ENCODE data around the gene PPFIA1.

PPFIA1 gene

DNA sequence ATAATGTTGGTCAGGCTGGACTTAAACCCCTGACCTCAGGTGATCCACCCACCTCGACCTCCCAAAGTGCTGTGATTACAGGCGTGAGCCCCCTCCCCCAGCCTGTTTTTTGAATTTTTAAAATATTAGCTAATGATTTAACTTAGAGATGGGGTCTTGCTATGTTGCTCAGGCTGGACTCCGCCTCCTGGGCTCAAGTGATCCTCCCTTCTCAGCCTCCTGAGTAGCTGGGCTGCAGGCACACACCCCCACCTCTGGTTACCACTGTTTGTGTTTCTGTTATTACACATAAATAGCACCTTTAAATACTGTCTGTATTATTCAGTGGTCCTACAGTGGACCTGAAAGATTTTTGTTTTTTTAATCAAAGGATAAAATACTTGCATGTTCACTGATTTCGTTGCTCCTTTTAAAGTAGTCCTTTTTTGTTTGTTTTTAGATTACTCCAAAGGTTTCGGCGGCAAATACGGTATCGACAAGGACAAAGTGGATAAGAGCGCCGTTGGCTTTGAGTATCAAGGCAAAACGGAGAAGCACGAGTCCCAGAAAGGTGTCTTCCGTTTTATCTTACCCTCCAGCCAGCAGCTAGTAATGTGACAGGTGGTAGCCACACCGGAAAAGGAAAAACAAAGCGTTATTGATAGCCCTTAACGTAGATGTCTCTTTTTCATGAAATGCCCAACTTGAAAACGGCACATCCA lies 149.0 kb downstream of the PPFIA1 start:
- DNase-seq, result no peak

DNA sequence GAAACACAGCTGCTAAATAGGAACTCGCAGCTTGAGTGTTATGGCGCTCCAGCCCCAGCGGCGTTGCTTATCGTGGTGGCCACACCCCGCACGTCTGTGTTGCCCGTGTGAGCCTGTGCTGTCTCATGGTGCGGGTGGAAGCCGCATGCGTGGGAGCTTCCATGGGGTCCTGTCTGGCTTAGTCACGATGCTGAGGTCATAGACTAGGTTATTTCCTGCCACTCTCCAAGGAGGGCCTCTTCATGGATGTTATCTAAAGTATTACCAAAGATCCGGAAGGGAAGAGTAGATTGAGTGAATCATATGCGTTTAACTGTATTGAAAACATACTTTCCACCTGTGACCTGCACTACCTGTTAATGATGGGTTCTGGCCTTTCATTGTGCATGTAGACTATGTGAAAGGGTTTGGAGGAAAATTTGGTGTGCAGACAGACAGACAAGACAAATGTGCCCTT lies 149.5 kb downstream of the PPFIA1 start:
- no peak for DNase-seq

DNA sequence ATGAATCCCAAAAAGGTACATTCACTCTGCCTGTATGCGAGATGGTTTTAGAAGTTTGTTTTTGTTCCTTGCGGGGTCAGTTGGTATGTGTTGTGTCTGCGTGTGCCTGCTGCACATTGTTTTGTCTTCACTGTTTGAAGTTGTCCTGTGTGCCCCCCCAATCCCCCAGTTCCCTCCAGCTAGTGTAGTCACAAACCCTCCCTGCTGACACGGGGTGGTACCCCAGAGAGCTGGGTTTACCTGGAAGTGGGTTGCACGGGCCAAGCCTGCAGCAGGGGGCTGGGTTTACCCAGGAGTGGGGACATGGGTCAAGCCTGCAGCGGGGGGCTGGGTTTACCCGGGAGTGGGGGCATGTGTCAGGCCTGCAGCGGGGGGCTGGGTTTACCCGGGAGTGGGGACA lies 150.0 kb downstream of the PPFIA1 start:
- no peak for DNase-seq

DNA sequence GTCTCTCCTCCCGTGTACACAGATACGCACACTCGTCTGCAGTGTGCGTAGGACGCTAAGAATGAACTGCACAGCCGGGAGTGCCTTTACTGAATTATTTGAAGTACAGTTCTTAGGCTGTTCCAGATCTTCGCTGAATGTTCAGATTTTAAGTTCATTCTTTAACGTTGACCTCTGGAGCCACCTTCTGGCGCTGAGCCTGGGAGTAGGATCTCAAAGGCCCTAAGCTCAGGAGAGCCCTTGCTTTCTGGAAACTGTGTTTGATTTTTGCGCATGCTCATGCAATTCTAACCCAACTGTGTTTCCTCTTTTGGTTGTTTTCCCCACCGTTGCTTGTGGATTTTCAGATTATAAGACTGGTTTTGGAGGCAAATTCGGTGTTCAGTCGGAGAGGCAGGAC lies 150.6 kb downstream of the PPFIA1 start:
- no peak for DNase-seq

DNA sequence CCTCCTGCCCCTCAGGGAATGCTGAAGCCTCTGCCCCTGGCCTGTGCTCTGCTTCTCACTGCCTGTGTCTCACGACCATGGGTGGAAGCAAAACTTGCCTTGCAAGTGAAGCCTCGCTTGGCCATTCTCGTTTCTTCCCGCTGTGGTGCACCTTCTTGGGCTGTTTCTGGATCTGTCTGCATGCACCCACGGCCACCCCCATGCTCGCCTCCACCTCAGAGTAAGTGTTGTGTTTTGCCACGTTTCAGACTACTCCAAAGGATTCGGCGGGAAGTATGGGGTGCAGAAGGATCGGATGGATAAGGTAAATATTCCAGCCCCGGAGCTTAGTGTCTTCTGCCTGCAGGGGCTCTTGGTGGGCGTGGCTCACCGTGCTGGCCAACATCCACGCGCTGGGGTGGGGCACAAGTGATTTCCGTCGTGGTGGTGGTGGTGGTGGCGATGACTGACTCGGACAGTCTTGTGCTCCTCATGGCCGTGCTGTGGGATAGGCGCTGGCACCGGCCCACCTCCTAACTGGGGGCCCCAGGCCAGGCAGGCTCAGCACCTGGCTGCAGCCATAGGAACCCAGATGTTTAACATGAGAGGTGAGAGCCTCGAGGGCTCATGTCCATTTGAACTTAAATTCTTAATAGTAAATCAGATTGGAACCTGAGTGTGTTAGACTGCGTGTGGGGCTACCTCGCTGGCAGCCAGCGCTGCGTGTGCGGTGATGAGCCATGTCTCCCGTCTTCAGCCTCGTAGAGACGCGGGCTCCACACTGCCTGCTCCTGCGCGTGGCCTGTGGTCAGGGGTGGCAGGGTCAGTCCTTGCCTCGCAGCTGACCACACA lies 152.4 kb downstream of the PPFIA1 start:
- DNase-seq, result no peak

DNA sequence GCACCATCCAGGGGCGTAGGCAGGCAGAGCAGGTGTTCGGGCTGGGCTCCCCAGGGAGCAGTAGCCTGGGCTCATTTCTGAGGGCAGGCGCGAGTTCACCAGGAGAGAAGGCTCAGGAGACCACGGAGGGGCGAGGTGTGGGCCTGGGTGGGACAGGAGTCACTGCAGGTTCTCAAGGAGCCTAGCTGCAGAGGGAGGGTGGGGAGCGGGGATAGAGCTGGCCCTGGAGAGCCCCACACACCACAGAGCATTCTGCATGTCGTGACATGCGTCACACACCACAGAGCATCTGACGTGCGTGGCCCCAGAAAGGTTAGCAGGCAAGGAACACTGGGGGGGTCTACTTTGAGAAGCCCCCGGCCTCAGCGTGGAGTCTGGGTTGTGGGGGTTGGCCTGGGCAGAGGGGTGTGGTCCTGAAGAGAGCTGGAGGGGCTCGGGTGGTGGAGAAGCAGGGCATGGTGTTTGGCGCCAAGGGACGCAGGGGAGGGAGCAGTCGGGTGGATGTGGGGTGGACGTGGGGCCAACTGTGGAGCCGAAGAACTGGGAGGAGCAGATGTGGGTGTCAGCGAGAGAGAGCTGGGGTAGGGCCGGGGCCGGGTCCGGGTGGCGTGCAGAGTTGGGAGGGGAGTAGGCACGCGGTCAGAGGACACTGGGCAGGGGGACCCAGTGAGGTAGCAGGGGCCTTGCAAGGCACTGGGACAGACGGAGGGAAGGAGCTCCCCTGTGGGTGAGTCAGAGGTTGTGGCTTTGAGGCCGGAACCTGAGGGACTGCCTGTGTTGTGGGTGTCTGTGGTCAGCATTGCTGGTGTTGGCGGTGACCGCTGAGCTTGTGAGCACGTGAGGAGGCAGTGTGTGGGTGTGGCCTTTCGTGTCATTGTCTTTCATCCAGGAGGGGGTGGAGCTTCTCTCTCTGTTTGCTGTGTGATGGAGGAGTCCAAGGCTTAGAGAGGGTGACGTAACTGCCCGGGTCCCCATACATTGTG lies 153.3 kb downstream of the PPFIA1 start:
- peak; percentile 76 for DNase-seq

DNA sequence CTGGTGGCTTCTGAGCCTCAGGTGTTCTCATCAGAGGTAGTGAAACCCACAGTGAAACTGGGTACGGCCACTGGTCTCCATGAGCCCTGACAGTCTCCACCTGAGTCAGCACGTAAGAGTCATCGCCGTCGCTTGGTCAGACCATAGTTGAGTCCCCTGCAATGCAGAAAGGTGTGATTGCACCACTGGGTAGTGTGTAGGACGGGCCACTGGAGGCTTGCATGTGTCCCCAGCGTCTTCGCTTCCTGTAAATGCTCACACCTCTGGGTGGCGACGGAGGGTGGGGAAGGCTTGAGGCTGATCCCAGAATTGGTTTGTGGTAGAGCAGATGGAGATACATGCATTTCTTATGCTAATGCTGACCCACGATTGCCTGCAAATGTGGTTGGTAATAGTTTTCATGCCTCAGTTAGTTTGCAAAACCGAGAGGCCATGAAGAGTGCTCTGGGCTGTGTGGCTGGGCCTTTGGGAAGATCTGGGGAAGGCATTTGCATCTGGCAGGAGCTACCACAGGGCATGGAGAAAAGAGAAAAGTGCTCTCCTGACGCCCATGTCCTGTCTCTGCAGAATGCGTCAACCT lies 154.4 kb downstream of the PPFIA1 start:
- no peak for DNase-seq

DNA sequence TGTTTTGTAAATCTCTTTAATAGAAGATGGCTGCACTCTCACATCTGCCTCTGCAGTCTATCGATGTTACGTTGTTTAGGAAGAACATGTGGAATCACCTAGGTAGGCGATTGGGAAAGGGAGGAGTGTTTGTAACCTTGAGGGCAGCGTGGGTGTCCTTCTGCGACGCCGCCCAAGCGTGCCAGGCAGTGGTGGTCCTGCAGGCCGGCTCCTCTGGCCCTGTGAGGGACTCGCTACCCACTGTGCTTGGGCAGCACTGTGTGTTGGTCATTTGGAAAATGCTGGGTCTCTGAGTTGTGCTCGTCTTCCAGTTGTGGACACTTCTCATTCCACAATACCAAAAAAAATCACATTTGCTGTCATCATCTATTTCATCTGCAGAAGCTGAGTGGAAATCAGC lies 156.9 kb downstream of the PPFIA1 start:
- DNase-seq, result no peak

DNA sequence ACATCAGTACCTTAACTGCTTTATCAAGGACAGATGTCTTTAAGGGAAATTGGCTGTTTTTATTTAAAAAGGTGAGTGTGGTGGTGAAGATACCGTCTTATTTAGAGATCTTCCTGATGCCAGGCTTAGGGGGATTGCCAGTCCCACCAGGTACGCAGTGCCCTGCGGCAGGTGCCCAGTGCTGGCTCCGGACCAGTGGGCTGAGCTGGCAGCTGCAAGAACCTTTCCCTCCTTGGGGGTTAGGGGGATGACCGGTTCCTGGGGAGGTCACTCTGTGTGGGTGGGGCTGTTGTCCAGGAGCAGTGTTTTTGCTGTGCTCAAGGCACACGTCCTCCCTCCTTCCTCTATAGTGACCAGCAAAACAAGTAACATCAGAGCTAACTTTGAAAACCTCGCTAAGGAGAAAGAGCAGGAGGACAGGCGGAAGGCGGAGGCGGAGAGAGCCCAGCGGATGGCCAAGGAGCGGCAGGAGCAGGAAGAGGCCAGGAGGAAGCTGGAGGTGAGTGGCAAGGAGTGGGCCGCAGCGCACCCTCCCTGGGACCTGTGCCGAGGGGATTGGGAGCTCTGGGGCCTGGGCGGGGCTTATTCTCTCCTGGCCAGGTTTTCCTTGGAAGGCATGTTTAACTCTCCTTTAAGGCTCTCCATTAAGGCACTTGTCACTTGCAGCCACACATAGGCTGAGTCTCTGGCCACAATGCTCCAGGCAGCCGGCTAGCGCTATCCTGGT lies 158.4 kb downstream of the PPFIA1 start:
- no peak for DNase-seq

DNA sequence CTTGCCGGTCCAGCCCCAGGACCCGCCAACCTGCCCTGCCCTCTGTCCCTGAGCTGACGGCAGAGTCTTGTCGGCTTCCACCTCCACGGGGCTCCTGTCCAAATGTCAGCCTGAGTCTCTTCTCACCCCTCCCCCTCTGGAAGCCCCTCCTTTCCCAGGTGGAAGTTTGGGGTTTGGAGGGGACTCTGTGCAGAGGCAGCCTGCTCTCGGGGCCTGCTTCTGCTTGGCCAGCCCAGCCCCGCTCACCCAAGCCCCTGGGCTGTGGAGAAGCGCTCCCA lies 158.9 kb downstream of the PPFIA1 start:
- DNase-seq, result no peak

DNA sequence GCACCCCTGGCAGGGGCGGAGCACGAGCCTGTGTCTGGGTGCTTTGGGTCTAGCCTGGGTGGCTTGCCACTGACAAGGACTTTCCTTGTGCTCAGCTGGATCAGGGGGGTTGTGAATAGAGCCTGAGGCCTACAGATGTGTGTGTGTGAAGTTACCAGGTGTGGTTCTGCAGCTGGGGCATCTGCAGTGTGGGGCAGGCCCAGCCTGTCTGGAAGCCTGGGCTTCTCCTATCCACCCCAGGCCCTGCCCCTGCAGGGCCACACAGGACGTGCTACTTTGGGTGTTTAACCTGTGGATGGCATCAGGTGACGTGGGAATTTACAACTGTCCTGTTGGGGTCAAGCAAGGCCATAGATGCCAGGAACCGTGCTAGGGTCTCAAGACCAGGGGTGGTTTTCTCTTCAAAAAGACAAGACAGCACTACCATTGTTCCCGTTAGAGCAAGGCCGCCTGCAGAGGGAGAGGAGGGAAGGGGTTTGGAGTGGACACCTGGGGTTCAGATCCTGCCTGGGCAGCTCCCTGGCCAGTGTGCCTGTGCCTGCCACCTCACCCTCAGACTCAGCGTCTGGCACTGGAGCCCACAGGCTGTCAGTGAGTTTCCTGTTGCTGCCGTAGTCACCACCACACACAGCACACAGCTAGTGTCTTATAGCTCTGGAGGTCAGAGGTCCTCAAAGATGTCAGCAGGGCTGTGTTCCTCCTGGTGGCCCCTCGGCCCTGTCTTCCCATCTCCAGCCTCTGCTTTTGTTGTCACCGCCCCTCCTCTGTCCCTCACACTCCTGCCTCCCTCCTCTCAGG lies 159.4 kb downstream of the PPFIA1 start:
- no peak for DNase-seq

DNA sequence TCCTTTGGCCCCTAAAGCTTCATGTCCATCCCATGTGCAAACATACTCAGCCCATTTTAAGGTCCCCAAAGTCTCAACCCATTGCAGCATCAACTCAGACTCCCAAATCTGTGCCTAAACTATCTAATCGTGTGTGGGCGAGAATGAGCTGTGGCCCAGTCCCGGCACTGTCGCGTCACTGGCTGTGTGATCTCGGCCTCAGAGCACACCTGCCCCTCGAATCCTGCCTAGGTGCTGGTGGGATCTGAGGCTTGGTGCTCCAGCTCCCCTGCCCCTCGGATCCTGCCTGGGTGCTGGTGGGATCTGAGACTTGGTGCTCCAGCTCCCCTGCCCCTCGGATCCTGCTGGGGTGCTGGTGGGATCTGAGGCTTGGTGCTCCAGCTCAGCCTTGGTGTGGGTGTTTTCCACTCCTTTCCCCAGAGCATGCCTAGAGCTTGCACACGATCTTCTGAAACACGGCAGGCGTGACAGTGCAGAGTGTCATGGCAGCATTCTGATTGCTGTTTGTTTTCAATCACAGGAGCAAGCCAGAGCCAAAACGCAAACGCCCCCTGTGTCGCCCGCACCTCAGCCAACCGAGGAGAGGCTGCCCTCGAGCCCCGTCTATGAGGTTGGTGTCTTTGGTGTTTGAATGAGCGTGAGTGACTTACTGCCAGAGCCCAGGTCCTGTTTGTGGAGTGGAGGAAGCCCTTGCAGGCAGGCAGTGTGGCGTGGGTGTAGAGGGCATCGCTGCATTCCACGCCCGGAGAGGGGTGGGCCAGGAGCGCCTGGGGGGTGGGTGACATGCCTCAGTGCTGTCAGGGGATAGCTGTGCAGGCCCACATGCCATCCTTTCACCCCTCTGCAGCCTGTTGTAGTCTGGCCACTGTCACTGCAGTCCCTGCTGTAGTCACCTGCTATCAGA lies 160.4 kb downstream of the PPFIA1 start:
- DNase-seq, result no peak

DNA sequence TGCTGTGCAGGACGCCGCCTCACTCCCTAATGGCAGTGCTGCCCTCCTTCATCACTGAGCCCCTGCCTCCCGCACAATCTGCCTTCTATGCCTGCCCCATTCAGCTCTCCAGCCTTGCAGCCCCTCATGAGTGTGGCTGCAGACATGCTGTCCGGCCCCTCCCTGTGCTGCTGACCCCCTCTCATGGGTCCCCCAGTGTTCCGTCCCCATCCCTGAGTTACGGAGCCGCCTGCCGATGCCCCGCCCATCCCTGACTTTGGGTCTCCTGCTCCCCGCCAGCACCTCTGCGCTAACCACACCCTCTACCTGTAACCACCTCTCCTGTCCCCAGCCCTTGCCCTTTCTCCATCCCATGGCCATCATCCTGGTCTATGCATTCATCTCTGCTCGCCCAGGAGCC lies 161.1 kb downstream of the PPFIA1 start:
- no peak for DNase-seq

DNA sequence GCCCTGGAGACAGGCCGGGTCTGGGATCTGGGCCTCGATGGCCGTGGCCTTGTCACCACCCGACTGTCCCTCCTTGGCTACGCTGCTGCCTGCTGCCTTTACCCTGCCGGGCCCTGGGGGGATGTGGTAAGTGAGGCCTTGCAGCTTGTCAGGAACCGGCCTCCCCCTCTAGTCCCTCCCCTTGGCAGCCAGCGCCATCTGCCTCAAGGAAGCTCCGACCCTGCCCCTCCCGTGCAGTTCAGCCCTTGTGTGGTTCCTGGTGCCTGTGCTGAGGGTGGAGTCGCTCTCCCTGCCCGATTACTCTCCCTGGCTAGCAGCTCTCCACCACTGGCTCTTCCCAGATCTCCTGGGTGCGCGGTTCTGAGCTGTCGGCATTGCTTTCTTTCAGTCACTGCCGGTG lies 161.6 kb downstream of the PPFIA1 start:
- DNase-seq, result no peak

DNA sequence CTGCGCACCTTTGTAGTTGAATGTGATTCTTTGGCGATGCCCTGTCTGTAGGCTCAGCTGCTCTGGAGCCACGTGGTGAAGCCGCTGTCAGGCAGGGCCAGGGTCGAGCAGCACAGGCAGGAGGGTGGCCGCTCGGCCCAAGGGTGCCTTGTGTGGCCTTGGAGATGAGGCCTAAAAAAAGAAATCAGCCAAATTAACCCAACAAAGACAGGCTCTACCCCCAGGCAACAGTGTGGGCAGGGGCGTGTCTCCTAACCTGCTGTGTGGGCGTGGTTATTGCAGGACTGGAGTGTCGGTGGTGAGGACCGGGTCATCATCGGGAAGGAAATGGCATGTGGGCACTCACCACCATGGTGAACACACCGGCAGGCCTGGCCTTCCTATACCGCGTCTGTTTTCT lies 162.1 kb downstream of the PPFIA1 start:
- DNase-seq, result no peak

DNA sequence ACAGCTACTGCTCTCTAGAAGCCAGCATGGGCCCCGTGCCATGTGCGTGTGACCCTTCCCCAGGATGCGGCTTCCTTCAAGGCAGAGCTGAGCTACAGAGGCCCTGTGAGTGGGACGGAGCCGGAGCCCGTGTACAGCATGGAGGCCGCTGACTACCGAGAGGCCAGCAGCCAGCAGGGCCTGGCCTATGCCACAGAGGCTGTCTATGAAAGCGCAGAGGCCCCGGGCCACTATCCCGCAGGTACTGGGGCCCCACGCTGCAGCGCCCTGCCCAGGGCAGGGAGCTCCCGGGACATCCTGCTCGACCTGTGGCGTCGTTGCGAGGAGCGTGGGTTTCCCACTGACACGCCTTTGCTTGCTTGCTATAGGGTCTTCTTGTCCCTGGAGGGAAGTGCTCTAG lies 162.5 kb downstream of the PPFIA1 start:
- DNase-seq, result no peak

DNA sequence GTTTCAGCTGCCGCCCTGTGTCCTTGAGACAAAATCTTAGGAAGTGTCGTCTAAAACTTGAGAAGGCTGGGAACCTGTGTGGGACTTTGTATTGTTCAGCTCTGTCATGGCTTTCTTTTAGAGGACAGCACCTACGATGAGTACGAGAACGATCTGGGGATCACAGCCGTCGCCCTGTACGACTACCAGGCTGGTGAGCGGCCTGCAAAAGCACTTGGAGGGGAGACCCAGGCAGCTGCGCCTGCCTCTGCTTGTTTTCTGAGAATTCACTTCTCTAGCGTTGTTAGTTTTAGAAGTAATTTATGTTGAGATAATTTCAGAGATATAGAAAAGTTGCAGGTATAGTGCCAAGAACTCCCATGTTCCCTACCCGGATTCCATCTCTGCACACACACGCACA lies 163.0 kb downstream of the PPFIA1 start:
- DNase-seq, result no peak

All from KG1 (cell line).